NCI-H748 (cell line): ENCODE measurements around the gene COP1.

ENCODE experiments used
- DNase-seq: peaks from one replicate; lab custom pipeline; 2025; ENCODE audit not compliant: unreplicated experiment; lab: John Stamatoyannopoulos, UW

COP1 gene

GRCh38 chr1:176201568-176201967, 5.5 kb downstream of the COP1 start:
- DNase-seq = no peak

- DNase-seq = no peak
These were observed 7.4 kb downstream of the COP1 start for GRCh38 chr1:176199707-176200106.

GRCh38 chr1:176198413-176198812, 8.7 kb downstream of the COP1 start:
- DNase-seq = no peak

GRCh38 chr1:176196728-176197127, 10.4 kb downstream of the COP1 start:
- no peak for DNase-seq

- DNase-seq = no peak
These were observed 11.5 kb downstream of the COP1 start for GRCh38 chr1:176195547-176195946.

- DNase-seq = no peak
These were observed 13.4 kb downstream of the COP1 start for GRCh38 chr1:176193663-176194062.

GRCh38 chr1:176193023-176193422, 14.1 kb downstream of the COP1 start:
- DNase-seq = no peak

GRCh38 chr1:176188604-176189003, 18.5 kb downstream of the COP1 start:
- no peak for DNase-seq

GRCh38 chr1:176187001-176187400, 20.1 kb downstream of the COP1 start:
- no peak for DNase-seq

- no peak for DNase-seq
These were observed 23.5 kb downstream of the COP1 start for GRCh38 chr1:176183618-176184017.

- no peak for DNase-seq
These were observed 28.8 kb downstream of the COP1 start for GRCh38 chr1:176178316-176178715.

- DNase-seq = no peak
These were observed 29.3 kb downstream of the COP1 start for GRCh38 chr1:176177764-176178163.

GRCh38 chr1:176174108-176174507, 33.0 kb downstream of the COP1 start:
- no peak for DNase-seq

GRCh38 chr1:176172215-176172614, 34.9 kb downstream of the COP1 start:
- no peak for DNase-seq

- DNase-seq = no peak
These were observed 39.9 kb downstream of the COP1 start for GRCh38 chr1:176167210-176167609.

- DNase-seq = no peak
These were observed 41.5 kb downstream of the COP1 start for GRCh38 chr1:176165573-176165972.

GRCh38 chr1:176164014-176164678, 42.9 kb downstream of the COP1 start:
- DNase-seq = no peak

GRCh38 chr1:176159993-176160392, 47.1 kb downstream of the COP1 start:
- no peak for DNase-seq

GRCh38 chr1:176157995-176158394, 49.1 kb downstream of the COP1 start:
- DNase-seq = no peak

- no peak for DNase-seq
These were observed 56.9 kb downstream of the COP1 start for GRCh38 chr1:176149939-176150807.

GRCh38 chr1:176144526-176144925, 62.6 kb downstream of the COP1 start:
- DNase-seq = no peak

GRCh38 chr1:176142973-176143372, 64.1 kb downstream of the COP1 start:
- no peak for DNase-seq
